GM12878 (cell line): Measurements from ENCODE around the gene ACP3. TPM values are rescaled to one million over a fixed set of nuclear protein-coding genes. Genes with fewer than 3 reads are reported as not detected.

Experiments used
- ATAC-seq: fragments of 200-7000 bp; cut with Tn5 transposase; 3 replicates; pipeline ENCODE4 v1.9.1; 2020; ENCODE audit warnings: mild to moderate bottlenecking, moderate library complexity
- BruUV-seq: library from RNA; stranded (reverse); fragments of 400-500 nt; replicated peaks from 2 replicates; lab custom pipeline; 2021; lab: Mats Ljungman, UMichigan
- CTCF ChIA-PET: fragments of 300-600 bp; sonication (Branson Sonifier 250); formaldehyde crosslinking; extraction: SDS; loops from one replicate; lab custom pipeline; 2021; ENCODE audit warnings: inconsistent platforms; lab: Yijun Ruan, JAX
- POLR2A ChIA-PET: fragments of 350-600 bp; formaldehyde crosslinking; extraction: SDS; loops from one replicate; lab custom pipeline; 2021; ENCODE audit warnings: inconsistent platforms; lab: Charles Lee
- RAD21 ChIA-PET: fragments of 300-600 bp; sonication (Branson Sonifier 250); formaldehyde crosslinking; loops from one replicate; lab custom pipeline; 2023; ENCODE audit warnings: antibody characterized with exemption; ENCODE audit not compliant: unreplicated experiment; lab: Charles Lee
- SMC1A ChIA-PET: fragments of 300-600 bp; sonication (Branson Sonifier 250); formaldehyde crosslinking; loops from one replicate; lab custom pipeline; 2023; ENCODE audit not compliant: unreplicated experiment, uncharacterized antibody; lab: Charles Lee
- DNase-seq: peaks from one replicate; pipeline ENCODE4 v3.0.0-alpha.2; 2011; ENCODE audit warnings: low read depth, low spot score
- FAIRE-seq: peaks from 3 replicates; lab custom pipeline; 2011; peaks lifted over from hg19 to GRCh38; lab: Jason Lieb, UNC
- H2AFZ ChIP-seq: 2 replicates; pipeline ENCODE4 v1.6.0; 2011; ENCODE audit warnings: low read depth, low read length, control low read depth; ENCODE audit not compliant: control insufficient read depth
- H3K27ac ChIP-seq: 2 replicates; pipeline ENCODE4 v1.5.1; 2011; ENCODE audit warnings: control low read depth; ENCODE audit not compliant: control insufficient read depth, insufficient read depth
- H3K27me3 ChIP-seq, 2 experiments: replicated peaks in 1 of 2; 2 replicates each; pipeline versions ENCODE4 v1.6.0 to v1.6.1; 2011; ENCODE audit warnings: low read length in 1 of 2; ENCODE audit not compliant: control insufficient read depth in 2 of 2, insufficient read depth in 2 of 2
- H3K36me3 ChIP-seq, 2 experiments: 2 replicates each; pipeline ENCODE4 v1.5.1; 2011; ENCODE audit warnings: low read length in 1 of 2; ENCODE audit not compliant: control insufficient read depth in 2 of 2, insufficient read depth in 2 of 2
- H3K4me1 ChIP-seq: 2 replicates; pipeline ENCODE4 v1.6.1; 2011; ENCODE audit warnings: mild to moderate bottlenecking, low read length, moderate library complexity, mixed read lengths; ENCODE audit not compliant: control insufficient read depth, insufficient read depth
- H3K4me2 ChIP-seq: 2 replicates; pipeline ENCODE4 v1.6.0; 2011; ENCODE audit warnings: control low read depth; ENCODE audit not compliant: control insufficient read depth, insufficient read depth
- H3K4me3 ChIP-seq: fragments of 200-600 bp; sonication (generic); 2 replicates; pipeline ENCODE4 v1.5.1; 2016
- H3K79me2 ChIP-seq: 2 replicates; pipeline ENCODE4 v1.6.0; 2011; ENCODE audit warnings: low read length; ENCODE audit not compliant: control insufficient read depth, insufficient read depth
- H3K9ac ChIP-seq: 2 replicates; pipeline ENCODE4 v1.8.0; 2011; ENCODE audit warnings: low read length, control low read depth, mixed read lengths; ENCODE audit not compliant: control insufficient read depth, insufficient read depth
- H3K9me3 ChIP-seq: replicated peaks from 3 replicates; pipeline ENCODE4 v1.5.1; 2011; ENCODE audit warnings: mild to moderate bottlenecking, low read length; ENCODE audit not compliant: control insufficient read depth, insufficient read depth
- H4K20me1 ChIP-seq: 2 replicates; pipeline ENCODE4 v1.6.0; 2011; ENCODE audit not compliant: control insufficient read depth, insufficient read depth
- E2F4 ChIP-seq: IDR thresholded peaks from 2 replicates; pipeline ENCODE4 v1.6.1; 2012; ENCODE audit warnings: low read depth, low read length, improper control_type of control experiment
- HDAC2 ChIP-seq: fragments of 200-600 bp; sonication (generic); IDR thresholded peaks from 2 replicates; pipeline ENCODE4 v1.6.1; 2017
- IRF3 ChIP-seq: fragments of 450-650 bp; IDR thresholded peaks from 2 replicates; pipeline ENCODE4 v1.6.1; 2014; ENCODE audit warnings: mild to moderate bottlenecking
- MEF2B ChIP-seq: fragments of 450-650 bp; IDR thresholded peaks from 2 replicates; pipeline ENCODE4 v1.6.1; 2018; ENCODE audit warnings: mild to moderate bottlenecking, moderate library complexity; ENCODE audit not compliant: partially characterized antibody, poor library complexity, severe bottlenecking
- POLR2A ChIP-seq: IDR thresholded peaks from 2 replicates; pipeline ENCODE4 v1.6.1; 2011; ENCODE audit warnings: low read depth, mild to moderate bottlenecking, low read length
- POLR2AphosphoS2 ChIP-seq: IDR thresholded peaks from 2 replicates; pipeline ENCODE4 v1.6.1; 2011; ENCODE audit warnings: low read depth, mild to moderate bottlenecking, low read length, improper control_type of control experiment, moderate library complexity
- SRF ChIP-seq, 2 experiments: IDR thresholded peaks; 2 replicates each; pipeline ENCODE4 v1.6.1; 2011; ENCODE audit warnings: low read depth in 2 of 2, low read length in 2 of 2, mild to moderate bottlenecking in 1 of 2, moderate library complexity in 1 of 2
- ZNF207 ChIP-seq: fragments of 450-650 bp; IDR thresholded peaks from 2 replicates; pipeline ENCODE4 v1.6.1; 2014; ENCODE audit warnings: antibody characterized with exemption, mild to moderate bottlenecking, borderline replicate concordance
- ZNF24 ChIP-seq: fragments of 450-650 bp; IDR thresholded peaks from 2 replicates; pipeline ENCODE4 v1.6.1; 2017; ENCODE audit warnings: antibody characterized with exemption, mild to moderate bottlenecking
- WGBS: methylation state at CpG from one replicate; pipeline ENCODE4 v1.1.6; 2016; ENCODE audit warnings: low lambda C conversion rate; ENCODE audit not compliant: insufficient replicate concordance, insufficient coverage; ENCODE audit errors: missing lambda C conversion rate; 5-methylcytosine and 5-hydroxymethylcytosine counted together
- in situ Hi-C: fragments of 300-500 bp; cut with MboI; formaldehyde crosslinking; loops from 9 replicates; pipeline ENCODE4 v1.14.3; 2018; ENCODE audit warnings: mixed read lengths
- intact Hi-C: fragments of 100-400 bp; cut with micrococcal nuclease; formaldehyde crosslinking; loops from one replicate; pipeline ENCODE4 v1.14.2; 2022; ENCODE audit not compliant: unreplicated experiment
- polyA plus RNA-seq, 11 experiments: library from polyadenylated mRNA; depleted of rRNA in 4 of 11; unstranded in 6 of 11; stranded (reverse) in 5 of 11; fragments of >200 nt; fragmentation: Nextera tagmentation in 4 of 11; fragmentation: Illumina TruSeq in 1 of 11; extraction: Ambion mirVana in 4 of 11; extraction: Trizol in 1 of 11; gene quantifications; 1 replicate in 1 of 11; 2 replicates in 10 of 11; pipeline versions ENCODE4 v1.2.1 to v1.2.3, GENCODE V29; 2011 to 2016; ENCODE audit warnings: inconsistent platforms in 2 of 11, missing spikeins in 2 of 11, low read depth in 1 of 11
- total RNA-seq, 4 experiments: library from RNA; depleted of rRNA in 3 of 4; stranded (reverse); fragments of >200 nt in 3 of 4; fragmentation: Illumina TruSeq in 1 of 4; extraction: Trizol in 1 of 4; gene quantifications; 2 replicates each; pipeline versions ENCODE4 v1.2.1 to v1.2.3, GENCODE V29; 2013 to 2021
- TF ChIP-seq, protein P1 (sequence below): IDR thresholded peaks from 2 replicates; pipeline ENCODE4 v1.6.1; 2012; ENCODE audit warnings: mild to moderate bottlenecking, low read depth, low read length
- TF ChIP-seq, protein P2 (sequence below), 3 experiments: IDR thresholded peaks in 2 of 3; conservative IDR thresholded peaks in 1 of 3; 2 replicates each; pipeline ENCODE4 v1.5.1; 2011; ENCODE audit warnings: low read depth in 3 of 3, low read length in 3 of 3, mild to moderate bottlenecking in 3 of 3, control low read depth in 2 of 3, moderate library complexity in 2 of 3, inconsistent platforms in 1 of 3, mixed read lengths in 1 of 3; ENCODE audit not compliant: control insufficient read depth in 2 of 3, insufficient read depth in 1 of 3; ENCODE audit errors: extremely low read depth in 1 of 3
- TF ChIP-seq, protein P3 (sequence below): fragments of 450-650 bp; IDR thresholded peaks from 2 replicates; pipeline ENCODE4 v1.6.1; 2017; ENCODE audit warnings: mild to moderate bottlenecking

ACP3 gene
- total and polyA plus RNA-seq, 10 of the 15 experiments (the other 5 are each of a cell fraction or from before 2014, with no cell fraction given) = 0.05 to 0.41 TPM; not detected in 8

DNA sequence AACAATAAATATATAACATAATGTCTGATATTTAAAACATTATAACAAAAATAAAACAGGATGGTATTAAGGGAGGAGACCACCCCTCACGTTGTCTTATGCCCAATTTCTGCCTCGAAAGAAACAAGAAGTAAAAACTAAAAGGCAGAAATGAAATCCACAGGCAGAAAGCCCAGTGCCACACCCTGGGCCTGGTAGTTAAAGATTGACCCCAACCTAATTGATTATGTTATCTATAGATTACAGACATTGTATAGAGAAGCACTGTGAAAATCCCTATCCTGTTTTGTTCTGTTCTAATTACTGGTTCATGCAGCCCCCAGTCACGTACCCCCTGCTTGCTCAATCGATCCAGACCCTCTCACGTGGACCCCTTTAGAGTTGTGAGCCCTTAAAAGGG, 22.3 kb upstream of the ACP3 start:
- POLR2A ChIA-PET = no interaction called here
- CTCF ChIA-PET = no interaction called here
- intact Hi-C loops (no loop called here), in situ Hi-C loops (no loop called here)
- no peaks in the 10 kb centered on the region for H3K9me3 ChIP-seq
- no peak overlapping the region for H3K4me3 ChIP-seq
- ATAC-seq (no peak), DNase-seq (no peak), FAIRE-seq (no peak)
- RAD21 ChIA-PET = no interaction called here
- no peaks in the 10 kb centered on the region for H3K27me3 ChIP-seq
- H3K4me2 ChIP-seq = no peak overlapping the region
- H4K20me1 ChIP-seq = no peaks in the 10 kb centered on the region
- no peak overlapping the region for H2AFZ ChIP-seq
- no TSS peak for BruUV-seq
- no peaks in the 10 kb centered on the region for H3K4me1 ChIP-seq
- H3K27ac ChIP-seq = no peak overlapping the region
- no peaks in the 10 kb centered on the region for H3K36me3 ChIP-seq
- H3K79me2 ChIP-seq = no peaks in the 10 kb centered on the region
- no peak overlapping the region for H3K9ac ChIP-seq
- WGBS = 0% methylated on average over 5 of the region's 5 CpGs
- SMC1A ChIA-PET = no interaction called here
- TF ChIP-seq POLR2A = no peak
- no peak for TF ChIP-seq SRF (IDR thresholded peaks at IDR 0.05; ENCODE audit: low read depth in 2 of 2, low read length in 2 of 2)
- no peak for TF ChIP-seq E2F4
- no peak for TF ChIP-seq MEF2B
- TF ChIP-seq, protein P1, sequence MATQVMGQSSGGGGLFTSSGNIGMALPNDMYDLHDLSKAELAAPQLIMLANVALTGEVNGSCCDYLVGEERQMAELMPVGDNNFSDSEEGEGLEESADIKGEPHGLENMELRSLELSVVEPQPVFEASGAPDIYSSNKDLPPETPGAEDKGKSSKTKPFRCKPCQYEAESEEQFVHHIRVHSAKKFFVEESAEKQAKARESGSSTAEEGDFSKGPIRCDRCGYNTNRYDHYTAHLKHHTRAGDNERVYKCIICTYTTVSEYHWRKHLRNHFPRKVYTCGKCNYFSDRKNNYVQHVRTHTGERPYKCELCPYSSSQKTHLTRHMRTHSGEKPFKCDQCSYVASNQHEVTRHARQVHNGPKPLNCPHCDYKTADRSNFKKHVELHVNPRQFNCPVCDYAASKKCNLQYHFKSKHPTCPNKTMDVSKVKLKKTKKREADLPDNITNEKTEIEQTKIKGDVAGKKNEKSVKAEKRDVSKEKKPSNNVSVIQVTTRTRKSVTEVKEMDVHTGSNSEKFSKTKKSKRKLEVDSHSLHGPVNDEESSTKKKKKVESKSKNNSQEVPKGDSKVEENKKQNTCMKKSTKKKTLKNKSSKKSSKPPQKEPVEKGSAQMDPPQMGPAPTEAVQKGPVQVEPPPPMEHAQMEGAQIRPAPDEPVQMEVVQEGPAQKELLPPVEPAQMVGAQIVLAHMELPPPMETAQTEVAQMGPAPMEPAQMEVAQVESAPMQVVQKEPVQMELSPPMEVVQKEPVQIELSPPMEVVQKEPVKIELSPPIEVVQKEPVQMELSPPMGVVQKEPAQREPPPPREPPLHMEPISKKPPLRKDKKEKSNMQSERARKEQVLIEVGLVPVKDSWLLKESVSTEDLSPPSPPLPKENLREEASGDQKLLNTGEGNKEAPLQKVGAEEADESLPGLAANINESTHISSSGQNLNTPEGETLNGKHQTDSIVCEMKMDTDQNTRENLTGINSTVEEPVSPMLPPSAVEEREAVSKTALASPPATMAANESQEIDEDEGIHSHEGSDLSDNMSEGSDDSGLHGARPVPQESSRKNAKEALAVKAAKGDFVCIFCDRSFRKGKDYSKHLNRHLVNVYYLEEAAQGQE = no peak
- TF ChIP-seq HDAC2 = no peak
- TF ChIP-seq POLR2AphosphoS2 = no peak
- no peak for TF ChIP-seq ZNF24
- no peak for TF ChIP-seq ZNF207
- no peak for TF ChIP-seq IRF3
- TF ChIP-seq, protein P2, sequence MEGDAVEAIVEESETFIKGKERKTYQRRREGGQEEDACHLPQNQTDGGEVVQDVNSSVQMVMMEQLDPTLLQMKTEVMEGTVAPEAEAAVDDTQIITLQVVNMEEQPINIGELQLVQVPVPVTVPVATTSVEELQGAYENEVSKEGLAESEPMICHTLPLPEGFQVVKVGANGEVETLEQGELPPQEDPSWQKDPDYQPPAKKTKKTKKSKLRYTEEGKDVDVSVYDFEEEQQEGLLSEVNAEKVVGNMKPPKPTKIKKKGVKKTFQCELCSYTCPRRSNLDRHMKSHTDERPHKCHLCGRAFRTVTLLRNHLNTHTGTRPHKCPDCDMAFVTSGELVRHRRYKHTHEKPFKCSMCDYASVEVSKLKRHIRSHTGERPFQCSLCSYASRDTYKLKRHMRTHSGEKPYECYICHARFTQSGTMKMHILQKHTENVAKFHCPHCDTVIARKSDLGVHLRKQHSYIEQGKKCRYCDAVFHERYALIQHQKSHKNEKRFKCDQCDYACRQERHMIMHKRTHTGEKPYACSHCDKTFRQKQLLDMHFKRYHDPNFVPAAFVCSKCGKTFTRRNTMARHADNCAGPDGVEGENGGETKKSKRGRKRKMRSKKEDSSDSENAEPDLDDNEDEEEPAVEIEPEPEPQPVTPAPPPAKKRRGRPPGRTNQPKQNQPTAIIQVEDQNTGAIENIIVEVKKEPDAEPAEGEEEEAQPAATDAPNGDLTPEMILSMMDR (IDR thresholded peaks at IDR 0.05 in 2 of 3, conservative IDR thresholded peaks at IDR 0.05 in 1 of 3; ENCODE audit: control insufficient read depth in 2 of 3, extremely low read depth in 1 of 3, insufficient read depth in 1 of 3, low read depth in 3 of 3, low read length in 3 of 3) = no peak
- TF ChIP-seq, protein P3, sequence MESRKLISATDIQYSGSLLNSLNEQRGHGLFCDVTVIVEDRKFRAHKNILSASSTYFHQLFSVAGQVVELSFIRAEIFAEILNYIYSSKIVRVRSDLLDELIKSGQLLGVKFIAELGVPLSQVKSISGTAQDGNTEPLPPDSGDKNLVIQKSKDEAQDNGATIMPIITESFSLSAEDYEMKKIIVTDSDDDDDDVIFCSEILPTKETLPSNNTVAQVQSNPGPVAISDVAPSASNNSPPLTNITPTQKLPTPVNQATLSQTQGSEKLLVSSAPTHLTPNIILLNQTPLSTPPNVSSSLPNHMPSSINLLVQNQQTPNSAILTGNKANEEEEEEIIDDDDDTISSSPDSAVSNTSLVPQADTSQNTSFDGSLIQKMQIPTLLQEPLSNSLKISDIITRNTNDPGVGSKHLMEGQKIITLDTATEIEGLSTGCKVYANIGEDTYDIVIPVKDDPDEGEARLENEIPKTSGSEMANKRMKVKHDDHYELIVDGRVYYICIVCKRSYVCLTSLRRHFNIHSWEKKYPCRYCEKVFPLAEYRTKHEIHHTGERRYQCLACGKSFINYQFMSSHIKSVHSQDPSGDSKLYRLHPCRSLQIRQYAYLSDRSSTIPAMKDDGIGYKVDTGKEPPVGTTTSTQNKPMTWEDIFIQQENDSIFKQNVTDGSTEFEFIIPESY = no peak
